ENCODE results near the gene PHF13.

DNA sequence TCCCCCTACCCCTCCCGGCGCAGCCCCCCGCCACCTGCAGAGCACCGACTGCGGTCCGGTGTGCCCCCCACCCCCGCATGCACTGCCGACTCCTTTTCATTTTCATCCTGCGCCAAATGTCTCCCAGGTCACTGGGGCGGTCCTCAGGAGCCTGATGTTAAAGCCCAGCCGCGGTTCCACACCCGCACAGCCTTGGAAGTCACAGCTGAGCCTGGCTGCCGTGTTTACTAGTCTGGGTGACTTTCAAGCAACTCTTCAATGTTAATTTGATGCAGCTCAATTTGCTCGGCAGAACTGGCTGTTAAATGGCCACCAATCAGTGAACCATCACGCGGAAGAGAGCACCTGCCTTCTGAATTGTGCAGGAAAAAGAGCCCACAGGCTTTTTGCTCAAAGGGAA, 38.4 kb downstream of the PHF13 start:
- TF ChIP-seq, protein P1, sequence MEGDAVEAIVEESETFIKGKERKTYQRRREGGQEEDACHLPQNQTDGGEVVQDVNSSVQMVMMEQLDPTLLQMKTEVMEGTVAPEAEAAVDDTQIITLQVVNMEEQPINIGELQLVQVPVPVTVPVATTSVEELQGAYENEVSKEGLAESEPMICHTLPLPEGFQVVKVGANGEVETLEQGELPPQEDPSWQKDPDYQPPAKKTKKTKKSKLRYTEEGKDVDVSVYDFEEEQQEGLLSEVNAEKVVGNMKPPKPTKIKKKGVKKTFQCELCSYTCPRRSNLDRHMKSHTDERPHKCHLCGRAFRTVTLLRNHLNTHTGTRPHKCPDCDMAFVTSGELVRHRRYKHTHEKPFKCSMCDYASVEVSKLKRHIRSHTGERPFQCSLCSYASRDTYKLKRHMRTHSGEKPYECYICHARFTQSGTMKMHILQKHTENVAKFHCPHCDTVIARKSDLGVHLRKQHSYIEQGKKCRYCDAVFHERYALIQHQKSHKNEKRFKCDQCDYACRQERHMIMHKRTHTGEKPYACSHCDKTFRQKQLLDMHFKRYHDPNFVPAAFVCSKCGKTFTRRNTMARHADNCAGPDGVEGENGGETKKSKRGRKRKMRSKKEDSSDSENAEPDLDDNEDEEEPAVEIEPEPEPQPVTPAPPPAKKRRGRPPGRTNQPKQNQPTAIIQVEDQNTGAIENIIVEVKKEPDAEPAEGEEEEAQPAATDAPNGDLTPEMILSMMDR (conservative IDR thresholded peaks at IDR 0.05 in 1 of 2, IDR thresholded peaks at IDR 0.05 in 1 of 2; ENCODE audit: low read depth in 1 of 2, low read length in 2 of 2), result no peak
- TF ChIP-seq EZH2 (IDR thresholded peaks at IDR 0.05; ENCODE audit: low read length, missing control alignments), result no peak

Measured in fibroblast of lung (primary cell).